HG03442 (cell line): Measurements from ENCODE around the gene ABCG1.

Source experiments
- ATAC-seq: cut with Tn5 transposase; IDR thresholded peaks from one replicate; pipeline ENCODE4 v1.9.1; 2021; ENCODE audit warnings: mild to moderate bottlenecking, moderate library complexity; ENCODE audit not compliant: unreplicated experiment

The ABCG1 gene

DNA sequence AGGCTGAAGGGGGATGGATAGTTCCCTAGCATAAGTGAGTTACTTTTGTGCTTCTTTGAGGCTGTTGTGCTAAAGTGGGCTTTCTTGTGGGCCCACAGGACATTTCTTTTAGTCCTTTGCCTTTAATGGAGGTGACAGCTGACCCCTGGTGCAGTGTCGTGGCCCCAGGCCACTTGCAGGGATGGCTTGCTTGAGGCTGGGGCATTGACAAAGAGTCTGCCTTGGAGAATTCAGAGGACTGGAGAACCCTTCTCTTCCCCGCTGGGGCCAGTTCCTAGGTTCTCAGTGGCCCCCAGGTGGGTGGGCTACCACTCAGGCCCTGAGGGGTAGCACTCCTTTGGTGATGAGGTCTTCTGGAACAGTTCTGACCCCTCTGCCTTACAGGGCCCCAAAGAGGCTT, 12.8 kb downstream of the ABCG1 start:
- no peak for ATAC-seq

DNA sequence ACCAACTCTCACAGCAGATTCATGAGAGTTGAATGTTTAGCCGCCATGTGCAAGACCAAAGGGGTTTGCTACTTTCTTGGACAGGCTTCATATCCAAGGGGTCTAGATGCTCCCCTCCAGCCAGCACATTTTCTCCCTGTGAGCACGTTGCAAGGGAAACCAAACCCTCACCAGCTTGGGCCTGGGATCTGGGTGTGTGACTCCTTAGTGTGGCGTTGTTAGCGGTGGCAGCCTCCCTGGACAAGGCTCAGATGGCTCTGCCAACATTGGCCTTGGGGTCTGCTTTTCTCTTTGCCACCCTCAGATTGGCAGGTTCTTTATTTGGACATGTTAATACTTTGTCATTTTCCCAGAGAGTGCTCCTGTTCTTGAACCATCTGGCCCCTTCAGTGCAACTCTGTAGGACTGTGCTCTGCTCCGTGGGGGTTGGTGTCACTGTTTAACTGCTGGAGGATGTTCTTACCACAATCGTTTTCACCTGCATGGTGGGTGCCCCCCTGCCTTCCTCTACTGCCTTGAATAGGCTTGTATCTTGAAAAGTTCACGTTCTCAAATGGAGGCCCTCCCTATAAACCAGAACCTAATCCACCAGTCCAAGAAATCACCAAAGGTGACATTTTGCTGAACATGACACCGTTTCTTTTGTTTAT, 13.4 kb downstream of the ABCG1 start:
- ATAC-seq: no peak

DNA sequence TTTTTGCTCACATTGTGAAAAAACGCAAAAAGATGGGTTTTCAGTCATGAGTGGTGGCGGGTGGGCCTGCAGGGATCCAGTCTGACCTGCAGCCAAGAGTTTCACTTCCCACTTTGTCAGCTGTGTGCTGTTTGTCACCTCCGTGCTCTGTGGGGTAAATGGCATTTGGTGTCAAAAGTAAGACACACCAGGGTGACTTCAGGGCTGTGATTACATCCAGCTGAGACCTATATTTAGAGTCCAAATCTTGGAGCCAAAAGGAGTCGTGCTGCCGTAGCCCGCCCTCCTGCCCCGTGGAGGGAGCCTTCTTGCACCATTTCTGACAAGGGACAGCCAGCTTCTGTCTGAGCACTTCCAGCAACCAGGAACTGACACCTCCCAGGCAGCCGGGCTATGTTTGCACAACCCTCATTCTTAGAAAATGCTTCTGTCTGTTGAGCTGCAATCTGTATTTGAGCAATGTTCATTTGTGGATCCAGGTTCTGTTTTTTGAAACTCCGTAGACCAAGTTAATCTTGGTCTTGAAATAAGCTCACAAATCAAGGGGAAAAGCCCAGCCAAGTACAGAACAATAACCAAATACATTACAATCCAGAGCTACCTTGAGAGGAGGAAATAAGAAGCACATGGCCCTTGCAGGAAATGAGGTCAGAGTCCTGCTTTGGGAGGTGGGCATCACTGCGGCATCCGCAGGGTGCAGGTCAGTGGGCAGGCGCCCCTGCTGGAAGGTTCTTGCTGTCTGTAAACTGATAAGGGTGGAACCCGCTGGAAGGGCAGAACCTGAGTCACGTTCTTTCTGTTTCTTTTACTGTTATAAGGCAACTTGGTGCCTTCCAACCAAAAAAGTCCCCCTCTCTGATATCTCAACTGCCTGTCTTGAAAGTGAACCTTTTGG, 14.4 kb downstream of the ABCG1 start:
- ATAC-seq: peak; percentile 50

DNA sequence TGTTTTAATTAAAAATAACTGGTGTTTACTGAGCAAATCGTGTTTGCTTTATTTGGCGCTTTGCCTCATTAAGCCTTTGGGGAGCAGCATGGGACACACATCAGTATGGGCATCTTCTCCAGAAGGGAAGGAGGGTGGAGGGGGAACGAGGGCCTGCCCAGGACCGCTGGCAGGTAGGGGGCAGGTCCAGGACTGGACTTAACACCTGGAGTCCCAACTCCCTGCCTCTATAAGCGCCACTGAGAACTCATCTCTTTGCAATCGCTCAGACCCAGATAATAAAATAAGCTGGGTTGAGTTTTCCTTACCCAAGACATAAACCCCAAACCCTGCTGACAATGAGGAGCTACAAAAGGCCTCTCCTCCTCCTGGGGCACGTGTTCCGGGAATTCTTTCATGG, 15.1 kb downstream of the ABCG1 start:
- no peak for ATAC-seq

DNA sequence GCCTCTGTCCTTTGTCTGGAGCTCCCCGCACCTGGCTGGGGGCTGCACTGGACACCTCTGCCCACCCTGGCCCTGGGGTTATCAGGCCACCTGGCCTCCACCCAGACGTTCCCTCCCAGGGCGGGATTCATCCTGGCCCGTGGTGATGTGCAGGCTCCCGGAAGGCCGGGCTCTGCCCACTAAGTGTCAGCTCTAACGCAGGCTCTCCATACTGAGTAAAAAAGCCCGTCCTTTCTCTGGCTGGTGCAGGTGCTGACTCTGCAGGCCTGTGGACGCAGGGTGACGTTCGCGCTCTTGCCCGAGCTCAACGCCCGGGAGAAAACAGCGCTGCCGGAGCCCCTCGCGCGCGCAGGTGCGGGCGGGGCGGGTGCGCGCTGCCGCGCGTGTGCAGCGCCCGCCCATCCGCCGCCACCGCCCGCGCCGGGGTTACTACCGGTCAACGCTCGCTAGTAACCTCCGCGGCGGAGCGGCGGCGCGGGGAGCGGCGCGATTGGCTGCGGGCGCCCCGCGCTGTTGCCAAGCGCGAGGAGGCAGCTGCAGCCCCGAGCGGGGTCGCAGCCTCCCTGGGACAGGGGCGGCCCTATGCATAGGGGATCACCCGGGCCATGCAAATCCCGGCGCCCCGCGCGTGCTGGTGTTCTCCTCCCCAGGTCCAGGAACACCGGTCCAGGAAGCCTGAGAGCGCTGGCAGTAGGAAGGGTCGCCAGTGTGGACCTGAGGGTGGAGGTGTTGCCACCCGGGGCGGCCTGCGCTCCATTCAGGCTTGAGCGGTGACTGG, 15.7 kb downstream of the ABCG1 start:
- no peak for ATAC-seq

DNA sequence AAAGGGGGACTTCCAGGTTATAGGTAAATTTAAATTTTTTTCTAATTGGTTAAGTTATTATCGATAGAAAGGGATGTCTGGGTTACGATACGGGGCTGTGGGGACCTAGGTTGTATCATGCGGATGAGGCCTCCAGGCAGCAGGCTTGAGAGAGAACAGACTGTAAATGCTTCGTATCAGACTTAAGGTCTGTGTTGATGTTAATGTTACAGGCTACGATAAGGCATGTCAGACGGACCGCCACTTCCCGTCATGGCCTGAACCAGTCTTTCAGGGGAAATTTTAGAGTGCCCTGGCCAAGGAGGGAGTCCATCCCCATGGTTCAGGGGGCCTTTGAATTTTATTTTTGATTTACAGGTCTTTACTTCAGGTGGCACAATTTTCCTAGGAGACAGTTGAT, 16.7 kb downstream of the ABCG1 start:
- no peak for ATAC-seq

DNA sequence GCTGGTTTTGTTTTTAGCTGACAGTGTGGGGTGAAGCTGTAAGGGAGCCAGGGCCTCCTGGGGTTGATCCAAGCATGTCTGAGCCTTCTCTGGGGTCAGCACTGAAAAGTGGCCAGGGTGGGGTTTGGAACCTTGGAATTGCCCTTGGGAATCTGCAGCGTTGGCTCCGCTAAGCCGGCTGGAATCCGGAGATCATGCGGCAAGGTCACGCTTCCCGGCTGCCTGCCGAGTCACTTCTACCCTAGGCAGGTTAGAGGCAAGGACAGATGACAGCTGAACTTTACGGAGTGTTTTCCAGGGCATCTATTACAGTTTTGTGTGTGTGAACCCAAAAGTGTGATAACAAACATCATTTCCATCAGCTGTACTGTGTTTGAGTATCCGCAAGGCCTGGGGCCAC, 17.1 kb downstream of the ABCG1 start:
- ATAC-seq: no peak

DNA sequence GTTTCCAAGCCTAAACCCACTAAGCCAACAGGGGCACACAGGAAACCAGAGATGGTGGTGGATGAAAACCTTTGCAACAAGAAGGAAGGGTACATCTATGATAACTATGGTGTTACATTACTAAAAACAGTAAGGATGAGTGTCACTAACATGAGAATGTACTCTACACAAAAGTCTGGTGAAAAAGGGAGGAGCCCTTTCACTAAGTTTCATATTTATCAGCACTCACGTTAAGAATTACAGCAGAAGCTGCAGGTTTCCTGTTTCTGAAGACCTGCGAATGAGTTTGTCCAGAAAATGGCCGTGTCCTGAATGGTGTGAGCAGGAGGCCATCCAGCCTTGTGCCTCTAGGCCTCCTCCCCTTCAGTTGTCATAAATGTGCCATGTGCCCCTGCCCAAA, 17.8 kb downstream of the ABCG1 start:
- no peak for ATAC-seq

DNA sequence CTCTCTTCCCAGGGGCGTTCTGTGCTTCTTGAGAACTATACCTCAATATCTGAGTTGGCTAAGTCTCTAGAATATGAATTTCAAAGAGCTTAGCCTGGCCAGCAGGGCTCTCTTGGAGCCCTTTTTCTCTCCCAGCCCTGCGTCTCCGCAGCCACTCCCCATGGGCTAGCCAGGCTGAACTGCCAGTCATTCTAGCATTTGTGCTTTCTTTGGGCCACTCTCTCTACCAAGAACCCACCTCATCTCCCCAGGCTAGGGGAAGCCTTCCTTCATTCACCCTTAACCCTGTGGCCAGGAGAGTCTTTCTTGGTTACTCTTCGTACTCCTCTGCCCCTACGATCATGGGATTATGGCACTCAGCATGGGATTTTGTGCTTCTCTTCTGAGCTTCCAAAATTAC, 18.2 kb downstream of the ABCG1 start:
- no peak for ATAC-seq

DNA sequence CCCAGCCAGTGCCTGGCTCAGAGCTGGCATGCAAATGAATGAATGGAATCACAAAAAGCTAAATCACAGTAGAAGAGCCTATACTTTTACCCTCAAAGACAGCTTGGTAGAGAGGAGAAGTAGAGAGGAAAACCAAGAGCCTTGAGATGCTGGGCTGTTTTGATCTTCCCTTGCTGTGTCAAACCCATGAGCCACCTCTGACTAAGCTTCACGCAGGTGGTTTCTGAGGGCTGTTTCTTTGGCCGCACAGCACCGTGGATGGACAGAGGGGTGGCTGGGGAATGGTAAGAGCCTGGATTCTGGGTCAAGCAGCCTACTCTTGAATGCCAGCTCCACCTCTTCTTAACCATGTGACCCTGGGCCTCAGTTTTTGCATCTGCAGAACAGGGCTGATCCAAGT, 18.6 kb downstream of the ABCG1 start:
- ATAC-seq: no peak

DNA sequence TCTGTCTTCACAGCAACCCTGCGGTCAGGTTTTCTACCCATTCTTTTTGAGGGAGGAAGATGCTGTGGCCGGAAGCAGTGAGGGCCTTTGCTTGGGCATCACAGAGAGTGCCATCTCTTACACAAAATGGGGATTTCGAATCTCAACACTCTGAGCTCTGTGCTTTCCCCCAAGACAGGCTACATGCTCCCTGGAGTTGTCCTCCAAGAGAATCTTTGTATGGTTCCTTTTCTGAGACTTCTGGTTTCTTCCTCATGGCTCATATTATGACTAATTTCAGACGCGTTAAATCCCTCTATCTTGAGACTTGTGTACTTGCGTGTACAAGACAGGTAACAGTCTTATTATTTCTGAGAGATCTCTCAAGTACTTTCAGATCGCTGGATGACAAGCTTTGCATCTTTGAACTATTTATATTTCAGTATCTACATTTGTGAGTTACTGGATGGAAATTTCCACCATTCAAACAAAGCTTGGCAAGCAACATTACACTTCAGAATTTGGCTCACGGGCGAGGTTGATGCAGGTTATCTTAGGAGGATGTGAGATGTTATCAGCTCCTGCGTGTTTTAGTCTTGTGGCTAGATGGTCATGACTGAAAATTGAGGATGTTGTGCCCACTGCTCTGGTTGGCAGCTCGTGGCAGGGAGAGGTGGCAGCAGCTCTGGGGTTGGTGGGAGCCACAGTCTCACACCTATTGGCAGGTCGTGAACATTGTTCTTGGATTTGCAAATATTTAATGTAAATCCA, 19.4 kb downstream of the ABCG1 start:
- ATAC-seq: no peak

DNA sequence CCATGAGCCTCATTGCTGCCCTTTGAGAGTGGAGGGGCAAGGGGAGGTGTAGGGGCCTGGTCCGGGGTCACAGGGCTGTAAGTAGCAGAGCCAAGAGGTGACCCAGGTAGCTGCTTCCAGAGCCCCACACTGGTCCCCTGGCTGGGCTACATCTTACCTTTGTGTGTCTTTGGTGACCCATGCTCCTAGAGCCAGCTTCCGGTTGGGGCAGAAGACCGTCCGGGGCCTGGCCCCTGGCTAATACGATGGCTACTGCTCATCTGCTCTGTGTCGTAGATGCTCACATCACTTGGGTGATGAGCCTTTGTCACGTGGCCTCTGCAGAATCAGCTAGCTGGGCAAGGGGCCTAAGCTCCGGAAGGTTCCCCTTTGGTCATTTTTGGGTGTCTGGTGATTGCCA, 20.6 kb downstream of the ABCG1 start:
- ATAC-seq: no peak

DNA sequence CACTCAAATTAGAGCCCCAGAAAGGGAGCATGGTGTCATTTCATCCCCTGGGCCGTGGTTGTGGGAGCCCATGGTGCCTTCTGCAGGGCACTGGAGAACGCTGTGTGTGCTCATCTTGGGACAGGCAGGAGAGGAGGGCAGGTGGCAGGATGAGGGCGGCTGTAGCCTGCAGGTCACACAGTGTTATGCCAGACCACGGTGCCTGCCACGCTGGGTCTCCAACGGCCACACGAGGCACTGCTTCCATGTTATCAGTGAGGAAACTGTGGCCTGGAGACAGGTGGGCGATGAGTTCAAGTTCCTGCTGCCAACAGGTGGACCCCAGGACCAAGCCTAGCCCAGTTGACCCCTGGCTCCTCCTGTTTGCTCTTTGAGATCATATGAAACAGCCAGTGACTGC, 21.0 kb downstream of the ABCG1 start:
- ATAC-seq: no peak

DNA sequence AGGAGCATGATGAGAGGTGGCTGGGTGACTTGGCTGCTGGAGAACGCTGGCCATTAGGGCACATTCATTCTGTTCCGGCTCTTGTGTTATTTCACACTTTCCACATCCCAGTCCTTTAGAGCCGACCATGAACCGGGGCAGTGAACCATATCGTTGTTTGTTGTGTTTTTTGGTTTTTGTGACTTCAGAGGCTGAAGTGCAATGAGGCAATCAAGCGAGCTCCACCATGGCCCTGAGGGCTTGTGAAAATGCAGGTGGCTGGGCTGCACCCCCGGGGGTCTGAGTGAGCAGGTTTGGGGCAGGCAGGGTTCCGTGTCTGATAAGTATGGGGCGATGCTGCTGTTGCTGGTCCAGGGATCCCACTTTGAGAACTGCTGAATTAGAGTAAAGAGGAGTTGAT, 23.7 kb downstream of the ABCG1 start:
- no peak for ATAC-seq

DNA sequence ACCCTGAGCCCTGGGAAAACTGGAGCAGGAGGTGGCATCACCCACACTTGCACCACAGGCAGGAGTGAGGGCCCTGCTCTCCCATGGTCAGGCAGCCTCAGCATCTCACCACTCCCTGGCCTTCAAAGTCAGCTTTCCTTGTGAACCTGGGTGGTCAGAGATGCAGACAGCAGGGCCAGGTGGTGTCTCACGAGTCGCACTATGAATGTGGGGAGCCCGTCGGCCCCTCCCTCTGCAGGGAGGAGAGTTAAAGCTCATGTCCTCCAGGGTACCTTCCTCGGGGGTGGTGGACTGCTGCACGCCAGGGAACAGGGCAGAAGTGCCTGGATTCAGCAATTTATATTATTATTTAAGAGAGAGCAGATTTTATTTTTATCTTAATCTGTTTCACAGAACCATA, 24.1 kb downstream of the ABCG1 start:
- ATAC-seq: no peak

DNA sequence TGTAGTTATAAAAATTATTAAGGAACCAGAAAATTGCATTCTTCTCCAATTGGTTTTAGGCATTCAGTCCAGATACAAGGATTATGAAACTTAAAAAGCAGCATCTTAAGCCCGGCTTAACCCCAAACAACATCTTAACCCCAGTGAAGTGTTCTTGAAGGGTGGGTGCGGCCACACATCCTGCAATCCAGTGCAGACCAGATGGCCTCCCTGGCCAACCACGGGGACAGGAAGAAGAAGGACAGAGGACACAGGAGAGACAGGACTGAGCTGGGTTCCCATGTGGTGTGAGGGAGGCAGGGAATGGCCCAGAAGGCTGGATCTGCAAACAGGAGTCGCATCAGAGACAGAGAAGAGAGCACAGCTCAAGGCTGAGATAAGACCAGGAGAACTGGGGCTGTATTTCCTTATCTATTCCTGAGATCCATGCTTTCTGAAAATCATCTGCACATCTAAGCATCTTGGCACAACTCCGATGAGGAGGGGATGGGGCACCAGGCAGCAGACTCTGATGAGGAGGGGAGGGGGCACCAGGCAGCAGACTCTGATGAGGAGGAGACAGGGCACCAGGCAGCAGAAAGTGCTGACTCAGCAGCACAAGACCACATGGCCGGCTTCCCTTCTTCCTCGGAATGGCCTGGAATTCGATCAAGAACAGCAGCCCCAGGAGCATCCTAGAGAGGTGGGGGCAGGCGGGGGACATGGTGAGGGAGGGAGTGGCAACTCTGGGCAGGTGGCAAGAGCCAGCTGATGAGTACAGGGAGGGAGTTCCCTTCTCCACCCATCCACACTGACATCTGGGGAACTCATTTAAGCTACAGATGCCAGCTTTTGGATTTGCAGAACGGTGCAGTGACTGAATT, 26.6 kb downstream of the ABCG1 start:
- no peak for ATAC-seq

DNA sequence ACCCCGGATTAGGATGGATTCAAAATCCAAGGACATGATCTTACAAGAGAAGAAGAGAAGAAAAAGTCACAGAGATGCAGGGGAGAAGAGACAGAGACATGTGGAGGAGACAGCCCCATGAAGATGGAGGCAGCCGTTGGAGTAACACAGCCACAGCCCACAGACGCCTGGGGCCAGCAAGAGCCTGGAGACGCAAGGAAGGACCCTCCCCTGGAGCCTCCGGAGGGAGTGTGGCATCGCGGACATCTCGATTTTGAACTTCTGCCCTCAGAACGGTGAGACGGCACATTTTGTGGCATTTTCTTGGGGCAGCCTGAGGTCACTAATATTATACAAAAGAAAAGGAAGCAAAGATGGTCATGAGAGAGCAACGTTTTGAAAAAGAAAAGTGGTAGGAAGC, 28.8 kb downstream of the ABCG1 start:
- no peak for ATAC-seq

DNA sequence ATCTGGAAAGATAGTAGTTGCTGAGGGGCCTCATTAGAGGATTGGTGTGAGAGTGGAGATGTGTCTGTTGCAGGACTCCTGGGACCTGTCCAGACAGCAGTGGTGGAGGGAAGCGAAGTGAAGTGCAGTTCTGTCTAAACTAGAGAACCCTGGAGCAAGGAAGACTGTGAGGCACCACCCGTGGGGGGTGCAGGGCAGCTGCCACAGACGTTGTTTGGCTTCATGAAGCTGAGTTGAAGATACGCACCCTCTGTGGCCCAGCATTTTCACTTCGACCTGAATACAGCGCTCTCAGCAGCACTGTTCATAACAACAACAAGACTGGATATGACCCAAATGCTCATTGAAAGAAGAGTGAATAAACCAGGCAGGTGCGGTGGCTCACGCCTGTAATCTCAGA, 29.3 kb downstream of the ABCG1 start:
- ATAC-seq: no peak

DNA sequence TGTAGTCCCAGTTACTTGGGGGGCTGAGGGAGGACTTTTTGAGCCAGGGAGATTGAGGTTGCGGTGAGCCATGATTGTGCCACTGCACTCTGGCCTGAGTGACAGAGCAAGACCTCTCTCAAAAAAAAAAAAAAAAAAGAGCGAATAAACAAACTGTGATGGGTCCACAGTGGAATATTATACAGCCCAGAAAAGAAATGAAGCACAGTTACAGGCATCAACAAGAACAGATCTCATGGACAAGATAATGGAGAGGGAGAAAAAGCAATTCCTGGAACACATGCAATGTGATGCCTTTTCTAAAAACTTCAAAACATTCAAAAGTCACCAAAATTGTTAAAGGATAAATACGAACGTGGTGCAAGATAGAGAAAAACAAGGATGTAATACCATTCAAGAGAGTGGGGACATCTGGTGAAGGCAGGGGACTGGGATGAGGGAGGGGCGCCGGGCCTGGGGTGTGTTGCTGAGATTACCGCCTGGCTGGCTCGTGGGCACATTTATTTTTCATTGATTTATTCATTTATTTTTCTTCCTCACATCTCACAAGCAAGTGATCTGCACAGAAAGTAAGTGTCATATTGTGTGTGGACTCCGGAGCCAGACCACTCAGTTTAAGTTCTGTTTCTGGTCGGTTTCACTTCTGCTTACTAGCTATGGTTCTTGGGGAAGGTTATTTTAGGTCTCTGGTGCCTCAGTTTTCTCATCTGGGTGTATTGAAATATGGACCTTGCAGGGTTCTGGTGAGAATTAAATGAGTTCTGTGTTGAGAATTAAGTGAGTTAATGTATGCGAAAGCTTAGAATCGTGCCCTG, 30.1 kb downstream of the ABCG1 start:
- peak; percentile 65 for ATAC-seq
